GM08714 (cell line): ENCODE measurements around the gene PDXDC1.
A peak's percentile ranks its signal among the peaks of the same experiment; 100 is the strongest.
"Not testable (repeated sequence)": the region's sequence is repeated elsewhere in the genome, so short reads cannot be mapped to it uniquely, and the experiment has no call there.

Source experiments
- H3K4me3 ChIP-seq: fragments of 200-500 bp; sonication (Bioruptor generic); 2 replicates; pipeline ENCODE4 v1.5.1; 2014; ENCODE audit warnings: mild to moderate bottlenecking, low read length, inconsistent platforms
- ZNF274 ChIP-seq: IDR thresholded peaks from 2 replicates; pipeline ENCODE4 v1.6.1; 2012; ENCODE audit warnings: mild to moderate bottlenecking, low read depth, low read length

The PDXDC1 gene

GRCh38 chr16:15137514-15137913 is 162.7 kb downstream of the PDXDC1 start:
- H3K4me3 ChIP-seq: not testable (repeated sequence)

- not testable (repeated sequence) for H3K4me3 ChIP-seq
Measured at GRCh38 chr16:15140444-15141365, 165.9 kb downstream of the PDXDC1 start.

- no peak for TF ChIP-seq ZNF274
- no peak overlapping the region for H3K4me3 ChIP-seq
Measured at GRCh38 chr16:15141586-15141985, 166.8 kb downstream of the PDXDC1 start.

- not testable (repeated sequence) for H3K4me3 ChIP-seq
Measured at GRCh38 chr16:15142107-15142890, 167.5 kb downstream of the PDXDC1 start.

- H3K4me3 ChIP-seq: not testable (repeated sequence)
Measured at GRCh38 chr16:15142891-15143600, 168.2 kb downstream of the PDXDC1 start.

GRCh38 chr16:15143601-15144091 is 168.8 kb downstream of the PDXDC1 start:
- H3K4me3 ChIP-seq: not testable (repeated sequence)

GRCh38 chr16:15144092-15144631 is 169.3 kb downstream of the PDXDC1 start:
- not testable (repeated sequence) for H3K4me3 ChIP-seq

- H3K4me3 ChIP-seq: not testable (repeated sequence)
Measured at GRCh38 chr16:15144781-15145417, 170.1 kb downstream of the PDXDC1 start.

- not testable (repeated sequence) for H3K4me3 ChIP-seq
Measured at GRCh38 chr16:15145418-15146263, 170.8 kb downstream of the PDXDC1 start.

- H3K4me3 ChIP-seq: not testable (repeated sequence)
Measured at GRCh38 chr16:15146264-15146662, 171.4 kb downstream of the PDXDC1 start.

- H3K4me3 ChIP-seq: not testable (repeated sequence)
Measured at GRCh38 chr16:15148831-15149230, 174.0 kb downstream of the PDXDC1 start.

GRCh38 chr16:15149260-15149659 is 174.4 kb downstream of the PDXDC1 start:
- H3K4me3 ChIP-seq: not testable (repeated sequence)

GRCh38 chr16:15154005-15154404 is 179.2 kb downstream of the PDXDC1 start:
- H3K4me3 ChIP-seq: peak overlapping the region; percentile 75; the same call in 1 of the 2 replicates

GRCh38 chr16:15154650-15155562 is 180.1 kb downstream of the PDXDC1 start:
- H3K4me3 ChIP-seq: peak overlapping the region; percentile 53; the same call in 1 of the 2 replicates

GRCh38 chr16:15157644-15158043 is 182.8 kb downstream of the PDXDC1 start:
- not testable (repeated sequence) for H3K4me3 ChIP-seq

GRCh38 chr16:15159671-15160070 is 184.8 kb downstream of the PDXDC1 start:
- not testable (repeated sequence) for H3K4me3 ChIP-seq

GRCh38 chr16:15160571-15160970 is 185.7 kb downstream of the PDXDC1 start:
- H3K4me3 ChIP-seq: not testable (repeated sequence)

- not testable (repeated sequence) for H3K4me3 ChIP-seq
Measured at GRCh38 chr16:15163055-15163454, 188.2 kb downstream of the PDXDC1 start.
